Neural progenitor cell (in vitro differentiated cells): ENCODE results near the gene MANF.

Experiments
- CTCF ChIP-seq: fragments of 200-600 bp; sonication (generic); IDR thresholded peaks from 2 replicates; pipeline ENCODE4 v1.5.1; 2017; ENCODE audit warnings: antibody characterized with exemption, mild to moderate bottlenecking
- EZH2 ChIP-seq: fragments of 200-600 bp; sonication (generic); IDR thresholded peaks from 2 replicates; pipeline ENCODE4 v1.6.1; 2017; ENCODE audit warnings: antibody characterized with exemption, mild to moderate bottlenecking, moderate library complexity

- TF ChIP-seq CTCF (peak; percentile 87), EZH2 (no peak)
Observed at GRCh38 chr3:51371943-51372557, 13.0 kb upstream of the MANF start.
